H1 (cell line): ENCODE data around the gene ARHGEF40. TPM values are rescaled to one million over a fixed set of nuclear protein-coding genes. Genes with fewer than 3 reads are reported as not detected.

Experiments used
- BACH1 ChIP-seq: IDR thresholded peaks from 2 replicates; pipeline ENCODE4 v1.6.1; 2012; ENCODE audit warnings: low read length, improper control_type of control experiment
- BRCA1 ChIP-seq: IDR thresholded peaks from 2 replicates; pipeline ENCODE4 v1.6.1; 2012; ENCODE audit warnings: low read depth, low read length, improper control_type of control experiment
- CHD1 ChIP-seq: IDR thresholded peaks from 2 replicates; pipeline ENCODE4 v1.6.1; 2012; ENCODE audit warnings: low read depth, low read length, improper control_type of control experiment
- CTBP2 ChIP-seq: IDR thresholded peaks from 2 replicates; pipeline ENCODE4 v1.7.0; 2011; ENCODE audit warnings: borderline replicate concordance, mild to moderate bottlenecking, moderate library complexity, mixed read lengths, low read length; ENCODE audit not compliant: insufficient read depth, insufficient read length
- E2F6 ChIP-seq: IDR thresholded peaks from 2 replicates; pipeline ENCODE4 v1.6.1; 2012; ENCODE audit warnings: inconsistent platforms
- EP300 ChIP-seq, 2 experiments: IDR thresholded peaks; 1 replicate in 1 of 2; 2 replicates in 1 of 2; pipeline ENCODE4 v1.6.1; 2011 to 2012; ENCODE audit warnings: low read depth in 2 of 2, low read length in 2 of 2, mild to moderate bottlenecking in 2 of 2, borderline replicate concordance in 1 of 2, inconsistent platforms in 1 of 2, moderate library complexity in 1 of 2
- FOSL1 ChIP-seq: IDR thresholded peaks from 2 replicates; pipeline ENCODE4 v1.6.1; 2011; ENCODE audit warnings: mild to moderate bottlenecking, low read depth, low read length, moderate library complexity; ENCODE audit not compliant: insufficient read depth
- GABPA ChIP-seq: IDR thresholded peaks from 2 replicates; pipeline ENCODE4 v1.6.1; 2011; ENCODE audit warnings: mild to moderate bottlenecking, low read length, moderate library complexity, borderline replicate concordance; ENCODE audit not compliant: insufficient read depth
- HDAC6 ChIP-seq: IDR thresholded peaks from one replicate; pipeline ENCODE4 v1.7.1; 2012; ENCODE audit warnings: low read depth, mild to moderate bottlenecking, inconsistent platforms, low read length, moderate library complexity
- JUN ChIP-seq: IDR thresholded peaks from 2 replicates; pipeline ENCODE4 v1.6.1; 2011; ENCODE audit warnings: low read depth, mild to moderate bottlenecking, improper control_type of control experiment, low read length
- JUND ChIP-seq: IDR thresholded peaks from 2 replicates; pipeline ENCODE4 v1.6.1; 2011; ENCODE audit warnings: mild to moderate bottlenecking, improper control_type of control experiment, low read length
- KDM5A ChIP-seq: fragments of 200-600 bp; IDR thresholded peaks from 2 replicates; pipeline ENCODE4 v1.7.1; 2012; ENCODE audit warnings: mild to moderate bottlenecking, low read length, inconsistent platforms, mixed read lengths
- NANOG ChIP-seq: IDR thresholded peaks from 2 replicates; pipeline ENCODE4 v1.6.1; 2011; ENCODE audit warnings: low read length, low read depth, mild to moderate bottlenecking, inconsistent platforms; ENCODE audit not compliant: insufficient read depth, poor library complexity, severe bottlenecking
- POLR2AphosphoS5 ChIP-seq: IDR thresholded peaks from 2 replicates; pipeline ENCODE4 v1.6.1; 2011; ENCODE audit warnings: low read depth, low read length
- RXRA ChIP-seq: IDR thresholded peaks from 2 replicates; pipeline ENCODE4 v1.6.1; 2011; ENCODE audit warnings: low read depth, mild to moderate bottlenecking, low read length, moderate library complexity; ENCODE audit not compliant: insufficient read depth
- SUZ12 ChIP-seq: fragments of 200-600 bp; sonication (generic); IDR thresholded peaks from 2 replicates; pipeline ENCODE4 v1.6.1; 2012; ENCODE audit warnings: mild to moderate bottlenecking, inconsistent platforms, low read length, moderate library complexity, mixed read lengths
- TAF1 ChIP-seq: IDR thresholded peaks from 2 replicates; pipeline ENCODE4 v1.6.1; 2011; ENCODE audit warnings: mild to moderate bottlenecking, low read depth, low read length
- TEAD4 ChIP-seq: IDR thresholded peaks from 2 replicates; pipeline ENCODE4 v1.6.1; 2012; ENCODE audit warnings: low read depth, low read length, inconsistent platforms, mixed read lengths
- USF2 ChIP-seq: IDR thresholded peaks from 2 replicates; pipeline ENCODE4 v1.6.1; 2011; ENCODE audit warnings: low read length, improper control_type of control experiment
- polyA plus RNA-seq, 7 experiments: library from polyadenylated mRNA; depleted of rRNA in 3 of 7; stranded (reverse) in 5 of 7; unstranded in 2 of 7; fragments of >200 nt in 5 of 7; fragments of 200-250 nt in 2 of 7; gene quantifications; 1 replicate in 5 of 7; 2 replicates in 1 of 7; 4 replicates in 1 of 7; pipeline versions ENCODE4 v1.2.1 to v1.2.3, GENCODE V29; 2011 to 2013; ENCODE audit warnings: missing spikeins in 2 of 7, mixed read lengths in 2 of 7
- total RNA-seq: library from RNA; stranded (reverse); fragmentation: NEBNext Ultra II Directional; extraction: Animal tissue kit (Norgen Biotek cat#: 25700); gene quantifications from 2 replicates; pipeline ENCODE4 v1.2.1, GENCODE V29; 2021
- TF ChIP-seq, protein P1 (sequence below): IDR thresholded peaks from 2 replicates; pipeline ENCODE4 v1.6.1; 2012; ENCODE audit warnings: inconsistent platforms

Gene ARHGEF40
- total and polyA plus RNA-seq, 2 of the 8 experiments (the other 6 are each of a cell fraction or from before 2014, with no cell fraction given), result 53.1 to 101 TPM

- no peak for TF ChIP-seq TEAD4
- no peak for TF ChIP-seq KDM5A
- TF ChIP-seq SUZ12, result no peak
- no peak for TF ChIP-seq CHD1
- no peak for TF ChIP-seq EP300 (IDR thresholded peaks at IDR 0.05; ENCODE audit: borderline replicate concordance in 1 of 2, low read depth in 2 of 2, low read length in 2 of 2)
- no peak for TF ChIP-seq E2F6
- no peak for TF ChIP-seq RXRA
- no peak for TF ChIP-seq JUN
- no peak for TF ChIP-seq POLR2AphosphoS5
- no peak for TF ChIP-seq JUND
- no peak for TF ChIP-seq FOSL1
- TF ChIP-seq USF2, result peak; percentile 30; the same call in 1 of the 2 replicates
- TF ChIP-seq GABPA, result no peak
- TF ChIP-seq CTBP2, result no peak
- TF ChIP-seq NANOG, result peak; percentile 24
- TF ChIP-seq BACH1, result no peak
- TF ChIP-seq HDAC6, result no peak
- TF ChIP-seq, protein P1, sequence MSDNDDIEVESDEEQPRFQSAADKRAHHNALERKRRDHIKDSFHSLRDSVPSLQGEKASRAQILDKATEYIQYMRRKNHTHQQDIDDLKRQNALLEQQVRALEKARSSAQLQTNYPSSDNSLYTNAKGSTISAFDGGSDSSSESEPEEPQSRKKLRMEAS, result no peak
- TF ChIP-seq TAF1, result no peak
- no peak for TF ChIP-seq BRCA1
These were observed 33.3 kb downstream of the ARHGEF40 start (continued) for GRCh38 chr14:21103411-21103709.
